ELF-1 (cell line): ENCODE results near the gene DCLRE1C.
"Not testable (repeated sequence)": the region's sequence is repeated elsewhere in the genome, so short reads cannot be mapped to it uniquely, and the experiment has no call there.

Experiments
- DNase-seq: peaks from one replicate; pipeline ENCODE4 v3.0.0-alpha.2; 2016; ENCODE audit warnings: low read depth, low spot score

Gene DCLRE1C

GRCh38 chr10:14954001-14954770, at the start of gene DCLRE1C:
Gene DCLRE1C, minus strand, starts transcription at chr10:14954096. Its CDS starts 86 bp downstream, at chr10:14954010.
- DNase-seq, result peak; percentile 92

DNA sequence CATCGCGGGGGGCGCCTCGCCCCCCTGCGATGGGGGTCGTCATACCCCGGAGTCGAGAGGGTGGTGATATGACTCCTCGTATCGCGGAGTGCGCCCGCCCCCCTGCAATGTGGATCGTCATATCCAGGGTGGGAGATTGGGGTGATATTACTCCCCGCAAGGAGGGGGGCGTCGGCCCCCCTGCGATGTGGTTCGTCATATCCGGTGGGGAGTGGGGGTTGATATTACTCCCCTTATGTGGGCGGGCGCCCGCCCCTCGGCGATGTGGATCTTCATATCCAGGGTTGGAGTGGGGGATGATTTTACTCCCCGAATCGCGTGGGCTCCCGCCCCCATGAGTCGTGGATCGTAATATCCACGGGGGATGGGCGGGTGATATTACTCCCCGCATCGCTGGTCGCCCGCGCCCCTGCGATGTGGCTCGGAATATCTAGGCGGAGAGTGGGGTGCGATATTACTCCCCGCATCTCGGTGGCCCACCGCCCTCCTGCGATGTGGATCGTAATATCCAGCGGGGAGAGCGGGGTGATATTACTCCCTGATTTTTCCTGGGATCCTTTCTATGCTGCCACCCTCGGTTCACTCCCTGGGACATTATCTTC, 42.2 kb upstream of the DCLRE1C start:
- DNase-seq, result no peak

DNA sequence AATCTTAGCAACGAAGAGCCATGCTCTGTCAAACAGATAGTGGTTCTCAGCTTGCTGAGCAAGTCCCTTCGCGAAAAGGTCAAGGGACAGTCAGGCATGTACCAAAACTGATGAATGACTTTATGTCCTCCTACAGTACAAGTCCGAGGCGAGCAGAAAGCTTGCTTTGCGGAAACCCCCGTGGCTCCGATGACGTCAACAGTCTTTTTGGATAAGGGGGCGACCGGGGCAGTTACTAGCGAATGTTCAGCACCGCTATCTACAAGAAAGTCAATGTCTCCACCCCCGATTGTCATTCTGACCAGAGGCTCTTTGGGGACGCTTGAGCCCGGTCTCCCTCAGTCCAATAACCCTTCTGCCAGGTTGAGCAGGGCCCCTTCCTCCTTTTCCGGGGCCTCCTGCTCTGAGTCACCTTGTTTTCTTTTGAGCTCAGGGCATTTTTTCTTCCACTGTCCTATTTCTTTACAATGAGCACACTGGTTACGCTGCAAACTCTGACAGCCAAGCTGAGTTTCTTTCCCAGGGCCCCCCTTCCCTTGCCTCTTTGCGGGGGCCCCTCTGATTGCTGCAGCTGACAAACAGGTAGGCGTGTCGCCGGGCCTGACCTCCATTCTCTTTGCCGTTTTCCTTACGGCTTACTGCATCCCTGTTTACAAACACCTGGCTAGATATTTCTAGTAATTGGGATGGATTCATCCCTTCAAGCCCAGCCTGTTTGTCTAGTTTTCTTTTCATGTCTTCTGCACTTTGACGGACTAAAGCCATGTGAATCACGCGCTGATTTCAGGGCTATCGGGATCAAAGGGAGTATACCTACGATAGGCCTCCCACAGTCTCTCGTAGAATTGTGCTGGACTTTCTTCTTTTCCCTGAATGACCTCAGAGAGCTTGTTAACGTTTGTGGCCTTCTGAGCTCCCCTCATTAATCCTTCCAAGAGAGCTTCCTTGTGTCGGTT, 39.9 kb upstream of the DCLRE1C start:
- DNase-seq, result not testable (repeated sequence)

DNA sequence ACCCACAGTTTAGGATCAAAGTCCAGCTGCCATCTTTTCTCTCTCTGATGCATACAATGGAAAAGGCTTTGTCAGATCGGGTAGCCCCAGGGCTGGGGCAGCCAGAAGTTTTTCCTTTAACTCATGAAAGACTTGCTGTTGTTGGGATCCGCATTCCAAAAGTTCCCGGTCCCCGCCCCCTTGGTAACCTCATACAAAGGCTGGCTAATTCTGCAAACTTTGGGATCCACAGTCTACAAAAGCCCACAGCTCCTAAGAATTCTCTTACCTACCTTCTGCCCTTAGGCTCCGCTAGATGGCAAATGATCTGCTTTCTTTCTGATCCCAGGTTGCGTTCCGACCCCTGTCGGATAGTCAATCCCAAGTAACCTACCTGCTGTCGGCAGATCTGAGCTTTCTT, 38.4 kb upstream of the DCLRE1C start:
- peak; percentile 91 for DNase-seq

- peak; percentile 79 for DNase-seq
Observed at GRCh38 chr10:14991035-14991749, 37.3 kb upstream of the DCLRE1C start.

DNA sequence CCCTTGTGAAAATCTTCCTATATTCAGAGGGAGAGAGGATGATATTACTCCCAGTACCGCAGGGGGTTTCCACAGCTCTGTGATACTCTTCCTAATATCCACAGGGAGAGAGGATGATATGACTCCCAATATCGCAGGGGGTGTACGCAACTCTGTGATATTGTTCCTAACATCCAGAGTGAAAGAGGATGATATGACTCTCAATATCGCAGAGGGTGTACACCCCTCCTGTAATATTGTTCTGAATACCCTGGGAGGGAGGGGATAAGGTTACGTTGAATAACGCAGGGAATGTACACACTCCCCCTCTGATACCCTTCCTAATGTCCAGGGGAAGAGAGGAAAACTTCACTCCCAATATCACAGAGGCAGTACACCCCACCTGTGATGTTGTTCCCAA, 35.7 kb upstream of the DCLRE1C start:
- not testable (repeated sequence) for DNase-seq

DNA sequence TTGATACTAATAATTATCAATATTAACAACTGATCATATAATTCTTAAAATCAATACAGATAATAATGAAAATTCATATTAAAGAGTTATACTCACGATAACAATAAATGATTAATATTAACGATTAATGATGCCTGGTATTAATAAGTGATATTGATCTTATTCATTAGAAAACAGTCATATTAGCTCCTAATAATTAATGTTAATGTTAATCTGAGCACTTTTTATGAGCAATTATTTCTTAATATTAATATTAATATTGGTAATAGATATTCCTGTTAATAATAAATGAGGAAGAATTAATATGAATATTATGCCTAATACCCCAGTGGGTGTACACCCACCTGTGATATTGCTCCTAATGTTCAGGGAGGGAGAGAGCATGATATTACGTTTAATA, 28.8 kb upstream of the DCLRE1C start:
- no peak for DNase-seq

- DNase-seq, result no peak
Observed at GRCh38 chr10:14975672-14976273, 21.9 kb upstream of the DCLRE1C start.

- DNase-seq, result not testable (repeated sequence)
Observed at GRCh38 chr10:14974153-14974998, 20.5 kb upstream of the DCLRE1C start.

DNA sequence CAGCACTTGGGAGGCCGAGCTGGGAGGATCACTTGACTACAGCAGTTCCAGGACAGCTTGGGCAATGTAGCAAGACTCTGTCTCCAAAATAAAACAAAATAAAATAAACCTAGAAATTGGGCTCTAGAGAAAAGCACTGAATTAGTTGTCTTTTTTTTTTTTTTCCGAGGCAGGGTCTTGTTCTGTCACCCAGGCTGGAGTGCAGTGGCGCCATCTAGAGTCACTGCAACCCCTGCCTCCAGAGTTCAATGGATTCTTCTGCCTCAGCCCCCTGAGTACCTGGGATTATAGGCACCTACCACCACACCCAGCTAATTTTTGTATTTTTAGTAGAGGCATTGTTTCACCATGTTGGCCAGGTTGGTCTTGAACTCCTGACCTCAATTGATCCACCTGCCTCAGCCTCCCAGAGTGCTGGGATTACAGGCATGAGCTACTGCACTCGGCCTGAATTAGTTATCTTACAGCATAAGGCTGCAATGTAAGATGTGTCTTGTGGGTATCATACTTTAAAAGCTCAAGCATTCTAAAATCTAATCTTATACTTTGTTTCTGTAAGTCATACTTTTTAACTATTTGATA, 18.1 kb upstream of the DCLRE1C start:
- peak; percentile 75 for DNase-seq

- no peak for DNase-seq
Observed at GRCh38 chr10:14967897-14968296, 14.0 kb upstream of the DCLRE1C start.

DNA sequence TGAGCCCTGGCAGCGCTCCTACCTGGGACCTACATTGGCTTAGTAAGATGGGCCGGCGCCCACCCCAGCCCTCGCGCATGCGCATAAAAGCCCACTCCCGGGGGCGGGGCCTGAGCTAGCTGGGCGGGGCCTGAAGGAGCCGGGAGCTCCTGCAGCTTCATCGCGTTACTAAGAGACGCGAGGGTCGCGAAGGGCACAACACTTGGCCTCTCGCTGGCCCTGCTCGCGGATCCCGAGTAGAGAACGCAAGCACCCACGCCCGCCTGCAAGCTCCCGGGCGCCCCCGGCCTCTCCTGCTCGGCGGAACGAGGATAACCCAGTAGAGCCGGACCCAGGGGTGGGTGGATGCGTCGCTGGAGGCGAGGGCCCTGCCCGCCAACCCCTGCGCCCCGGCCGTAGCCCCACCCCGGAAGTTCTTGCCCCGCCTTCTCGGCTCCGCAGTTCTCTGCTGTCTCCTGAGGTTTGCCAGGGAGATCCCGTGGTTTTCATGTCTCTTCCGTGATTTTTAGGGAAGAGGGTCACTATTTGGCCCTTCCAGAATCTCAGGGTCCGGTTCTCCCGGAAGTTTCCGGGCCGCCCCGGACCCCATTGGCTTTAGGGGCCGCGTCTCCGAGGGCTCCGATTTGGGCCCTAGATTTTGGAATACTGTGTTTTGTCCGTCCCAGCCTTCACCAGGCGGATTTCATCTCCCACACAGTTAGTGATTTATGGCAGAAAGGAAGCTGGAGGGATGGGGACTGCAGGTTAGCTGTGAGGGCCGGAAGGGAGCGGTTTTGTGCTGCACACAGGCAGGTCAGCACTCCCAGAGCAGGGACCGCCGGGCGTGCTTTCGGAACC, 5.5 kb upstream of the DCLRE1C start, which contains the start of gene MEIG1:
Gene MEIG1, plus strand, starts transcription at position 168 of the 837 bp plus-strand sequence. CDS start 7,081 bp downstream, outside the sequence.
- DNase-seq, result peak; percentile 98

DNA sequence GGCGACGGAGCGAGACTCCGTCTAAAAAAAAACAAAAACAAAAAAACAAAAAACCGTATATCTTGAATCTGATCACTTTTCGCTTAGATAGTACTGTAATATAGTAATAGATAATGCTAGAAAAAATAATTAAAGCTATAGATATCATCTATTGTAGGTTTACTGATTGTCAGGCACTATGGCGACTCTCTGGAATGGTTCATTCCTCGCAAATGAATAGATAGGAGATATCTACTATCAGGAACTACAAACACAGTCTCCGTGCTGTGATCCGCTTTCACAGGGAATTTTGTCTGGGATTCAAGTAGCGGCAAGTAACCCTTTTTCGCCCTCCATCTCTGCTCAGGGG, 5.0 kb upstream of the DCLRE1C start:
- no peak for DNase-seq

GRCh38 chr10:14954934-14955333, 1.0 kb upstream of the DCLRE1C start:
- DNase-seq, result no peak

GRCh38 chr10:14953424-14954000, 384 bp downstream of the DCLRE1C start:
- no peak for DNase-seq

DNA sequence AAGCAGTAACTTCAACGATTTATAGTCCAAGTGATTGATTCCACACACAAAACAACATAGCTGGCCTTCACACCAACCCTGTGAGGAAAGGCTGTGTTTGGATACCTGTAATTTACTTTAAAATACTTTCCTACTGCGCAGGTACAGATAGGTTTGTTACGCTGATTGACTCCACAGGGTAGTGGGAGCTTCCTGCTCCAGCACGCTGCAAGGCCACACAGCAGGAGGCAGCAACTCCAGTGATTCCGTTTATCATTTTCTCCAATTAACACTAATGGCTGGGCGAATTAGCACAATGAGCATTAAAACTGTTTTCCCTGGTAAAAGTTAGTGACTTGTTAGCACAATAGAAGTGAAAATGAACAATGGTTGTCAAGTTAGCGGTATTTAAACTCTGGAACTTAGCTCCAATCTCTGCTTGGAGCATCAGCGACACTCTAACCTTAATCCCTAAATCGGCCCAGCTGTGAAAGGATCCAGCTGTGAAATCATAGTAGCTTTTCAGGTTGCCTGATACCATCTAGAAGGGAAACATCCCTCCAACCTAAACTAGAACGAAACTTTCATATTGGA, 959 bp downstream of the DCLRE1C start:
- DNase-seq, result peak; percentile 50

DNA sequence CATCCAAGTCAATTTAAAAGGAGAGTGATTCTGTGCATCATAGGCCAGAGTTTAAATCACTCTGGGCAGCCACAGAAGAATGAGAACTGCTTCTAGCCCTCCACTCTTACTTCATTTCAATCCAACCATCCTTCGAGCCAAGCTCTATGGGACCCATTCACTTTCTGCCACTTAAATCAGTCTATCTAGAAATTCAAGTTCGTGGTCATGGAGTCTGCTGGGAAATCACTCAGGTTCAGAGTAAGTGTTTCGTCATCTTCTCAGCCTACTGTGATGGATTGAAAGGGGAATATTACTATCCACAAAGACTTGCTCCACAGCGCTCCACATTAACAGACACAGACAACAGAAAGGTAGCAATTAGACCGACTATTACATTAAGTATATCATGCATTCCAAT, 4.6 kb downstream of the DCLRE1C start:
- no peak for DNase-seq

DNA sequence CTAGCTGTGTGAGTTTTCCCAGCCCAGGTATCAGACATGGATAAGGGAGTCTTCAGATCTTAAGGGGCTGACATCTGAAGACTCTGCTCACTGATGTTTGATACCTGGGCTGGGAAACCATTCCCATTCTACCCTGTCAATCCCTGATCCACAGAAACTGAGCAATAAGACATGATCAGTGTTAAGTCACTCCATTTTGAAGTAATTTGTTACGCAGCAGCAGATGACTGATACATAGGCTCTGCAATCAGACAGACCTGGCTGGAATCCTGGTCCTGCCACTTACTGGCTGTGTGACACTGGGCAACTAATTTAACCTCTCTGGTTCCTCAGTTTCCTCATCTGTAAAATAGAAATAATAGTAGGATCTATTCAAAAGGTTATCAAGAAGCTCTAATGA, 6.6 kb downstream of the DCLRE1C start:
- DNase-seq, result no peak
